NT2/D1 (cell line): Measurements from ENCODE around the gene ARF5.

ENCODE experiments used
- SUZ12 ChIP-seq: IDR thresholded peaks from 2 replicates; pipeline ENCODE4 v1.6.1; 2011; ENCODE audit not compliant: insufficient read length, insufficient read depth; ENCODE audit errors: extremely low read depth
- YY1 ChIP-seq: IDR thresholded peaks from 2 replicates; pipeline ENCODE4 v1.6.1; 2011; ENCODE audit not compliant: insufficient read length, insufficient read depth
- ZNF274 ChIP-seq: IDR thresholded peaks from 2 replicates; pipeline ENCODE4 v1.6.1; 2011; ENCODE audit warnings: mild to moderate bottlenecking, low read depth, low read length

DNA sequence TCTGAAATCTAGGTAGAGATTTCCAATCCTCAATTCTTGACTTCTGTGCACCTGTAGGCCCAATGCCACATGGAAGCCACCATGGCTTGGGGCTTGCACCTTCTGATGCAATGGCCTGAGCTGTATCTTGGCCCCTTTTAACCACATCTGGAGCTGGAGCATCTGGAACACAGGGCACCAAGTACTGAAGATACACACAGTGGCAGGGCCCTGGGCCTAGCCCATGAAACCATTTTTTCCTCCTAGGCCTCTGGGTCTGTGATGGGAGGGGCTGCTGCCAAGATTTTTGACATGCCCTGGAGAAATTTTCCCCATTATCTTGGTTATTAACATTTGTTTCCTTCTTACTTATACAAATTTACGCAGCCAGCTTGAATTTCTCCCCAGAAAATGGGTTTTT lies 41.9 kb upstream of the ARF5 start:
- TF ChIP-seq YY1 = no peak
- no peak for TF ChIP-seq ZNF274
- no peak for TF ChIP-seq SUZ12
